NB4 (cell line): Measurements from ENCODE around the gene CDC73.

Source experiments
- DNase-seq: peaks from one replicate; pipeline ENCODE4 v3.0.0; 2010; ENCODE audit warnings: low read depth
- H3K4me3 ChIP-seq: one replicate; pipeline ENCODE4 v1.5.1; 2011; ENCODE audit warnings: mild to moderate bottlenecking, low read depth, low read length, moderate library complexity
- MYC ChIP-seq: IDR thresholded peaks from 2 replicates; pipeline ENCODE4 v1.6.1; 2011; ENCODE audit warnings: low read depth, low read length
- POLR2A ChIP-seq: IDR thresholded peaks from 2 replicates; pipeline ENCODE4 v1.6.1; 2011; ENCODE audit warnings: mild to moderate bottlenecking; ENCODE audit not compliant: insufficient read length; ENCODE audit errors: extremely low read depth
- TF ChIP-seq, protein P1 (sequence below): IDR thresholded peaks from one replicate; pipeline ENCODE4 v1.5.1; 2012; ENCODE audit warnings: low read depth, low read length
- TF ChIP-seq, protein P2 (sequence below): IDR thresholded peaks from 2 replicates; pipeline ENCODE4 v1.6.1; 2011; ENCODE audit warnings: low read depth, low read length

Gene CDC73

DNA sequence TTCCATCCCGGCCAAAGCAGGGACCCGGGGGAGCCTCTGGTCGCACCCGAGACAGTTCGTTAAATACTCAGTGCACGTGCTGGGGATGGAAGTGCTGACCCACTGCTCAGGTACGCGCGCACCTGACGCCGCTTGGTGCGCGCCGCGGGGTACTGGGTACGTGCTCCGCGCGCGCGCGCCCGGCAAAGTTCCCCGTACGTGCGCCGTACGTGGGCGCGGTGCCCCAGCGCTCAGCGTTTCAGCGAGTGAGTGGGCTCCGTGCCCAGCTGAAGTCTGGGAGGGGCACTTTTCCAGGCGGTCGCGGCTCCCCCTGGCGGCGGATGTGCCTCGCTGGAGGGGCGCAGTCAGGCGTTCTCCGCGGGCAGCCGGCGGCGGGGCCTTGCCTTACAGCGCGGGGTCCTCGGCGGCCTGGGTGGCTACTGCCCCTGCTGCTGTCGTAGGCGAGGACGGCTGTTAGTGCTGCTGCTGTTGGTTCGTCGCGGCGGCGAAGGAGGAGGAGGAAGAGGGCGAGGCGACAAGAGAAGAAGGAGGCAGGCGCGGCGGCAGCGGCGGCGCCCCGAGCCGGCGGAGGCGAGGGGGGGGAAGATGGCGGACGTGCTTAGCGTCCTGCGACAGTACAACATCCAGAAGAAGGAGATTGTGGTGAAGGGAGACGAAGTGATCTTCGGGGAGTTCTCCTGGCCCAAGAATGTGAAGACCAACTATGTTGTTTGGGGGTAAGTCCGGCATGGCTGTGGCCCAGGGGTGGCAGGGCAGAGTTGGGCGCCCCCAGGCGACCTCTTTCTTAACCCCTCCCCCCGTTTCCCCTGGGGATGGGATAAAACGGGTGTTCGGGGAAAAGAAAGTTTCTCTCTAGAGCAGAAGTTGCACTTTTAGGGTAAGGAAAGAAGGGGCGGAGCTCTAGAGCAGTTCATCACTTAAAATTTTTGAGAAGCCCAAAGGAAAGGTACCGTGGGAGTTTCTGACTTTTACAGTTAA lies at the start of gene CDC73:
CDC73 (plus strand) TSS at position 416 of the 978 bp plus-strand sequence; CDS start at position 586, 170 bp downstream.
- TF ChIP-seq MYC, result peak; percentile 72; the same call in 1 of the 2 replicates
- TF ChIP-seq, protein P1, sequence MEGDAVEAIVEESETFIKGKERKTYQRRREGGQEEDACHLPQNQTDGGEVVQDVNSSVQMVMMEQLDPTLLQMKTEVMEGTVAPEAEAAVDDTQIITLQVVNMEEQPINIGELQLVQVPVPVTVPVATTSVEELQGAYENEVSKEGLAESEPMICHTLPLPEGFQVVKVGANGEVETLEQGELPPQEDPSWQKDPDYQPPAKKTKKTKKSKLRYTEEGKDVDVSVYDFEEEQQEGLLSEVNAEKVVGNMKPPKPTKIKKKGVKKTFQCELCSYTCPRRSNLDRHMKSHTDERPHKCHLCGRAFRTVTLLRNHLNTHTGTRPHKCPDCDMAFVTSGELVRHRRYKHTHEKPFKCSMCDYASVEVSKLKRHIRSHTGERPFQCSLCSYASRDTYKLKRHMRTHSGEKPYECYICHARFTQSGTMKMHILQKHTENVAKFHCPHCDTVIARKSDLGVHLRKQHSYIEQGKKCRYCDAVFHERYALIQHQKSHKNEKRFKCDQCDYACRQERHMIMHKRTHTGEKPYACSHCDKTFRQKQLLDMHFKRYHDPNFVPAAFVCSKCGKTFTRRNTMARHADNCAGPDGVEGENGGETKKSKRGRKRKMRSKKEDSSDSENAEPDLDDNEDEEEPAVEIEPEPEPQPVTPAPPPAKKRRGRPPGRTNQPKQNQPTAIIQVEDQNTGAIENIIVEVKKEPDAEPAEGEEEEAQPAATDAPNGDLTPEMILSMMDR, result peak; percentile 73
- TF ChIP-seq, protein P2, sequence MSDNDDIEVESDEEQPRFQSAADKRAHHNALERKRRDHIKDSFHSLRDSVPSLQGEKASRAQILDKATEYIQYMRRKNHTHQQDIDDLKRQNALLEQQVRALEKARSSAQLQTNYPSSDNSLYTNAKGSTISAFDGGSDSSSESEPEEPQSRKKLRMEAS, result peak; percentile 78
- peak; percentile 81 for TF ChIP-seq POLR2A
- H3K4me3 ChIP-seq, result peak within 1 kb of the TSS; percentile 99
- peak; percentile 98 for DNase-seq

DNA sequence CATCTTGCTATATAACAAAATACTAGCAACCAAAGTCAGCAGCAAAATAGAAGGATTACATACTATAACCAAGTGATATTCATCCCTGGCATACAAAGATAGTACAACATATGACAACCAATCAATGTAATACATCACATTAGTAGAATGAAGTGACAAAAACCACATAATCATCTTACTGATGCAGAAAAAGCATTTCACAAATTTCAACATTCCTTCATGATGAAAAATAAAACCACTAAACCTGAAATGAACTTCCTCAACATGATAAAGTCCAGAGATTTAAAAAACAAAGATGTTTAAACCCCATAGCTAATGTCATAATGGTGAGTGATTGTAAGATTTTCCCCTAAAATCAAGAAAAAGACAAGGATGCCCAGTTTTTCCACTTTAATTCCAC lies 43.8 kb upstream of the CDC73 start:
- no peak for DNase-seq
- H3K4me3 ChIP-seq, result no peak overlapping the region
- TF ChIP-seq MYC (no peak), POLR2A (no peak)
- TF ChIP-seq, protein P1, result no peak
- TF ChIP-seq, protein P2, result no peak

DNA sequence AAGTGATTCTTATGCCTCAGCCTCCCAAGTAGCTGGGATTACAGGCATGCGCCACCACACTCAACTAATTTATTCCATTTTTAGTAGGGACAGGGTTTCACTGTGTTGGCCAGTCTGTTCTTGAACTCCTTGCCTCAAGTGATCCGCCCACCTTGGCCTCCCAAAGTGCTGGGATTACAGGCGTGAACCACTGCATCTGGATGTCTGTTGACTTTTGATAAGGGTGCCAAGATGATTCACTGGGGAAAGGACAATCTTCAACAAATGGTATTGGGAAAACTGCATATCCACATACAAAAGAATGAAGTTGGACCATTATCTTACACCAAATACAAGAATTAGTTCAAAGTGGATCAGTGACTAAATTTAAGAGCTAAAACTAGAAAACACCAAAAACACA lies 42.6 kb upstream of the CDC73 start:
- no peak for TF ChIP-seq MYC
- TF ChIP-seq, protein P2, result no peak
- H3K4me3 ChIP-seq, result no peak overlapping the region
- no peak for DNase-seq

DNA sequence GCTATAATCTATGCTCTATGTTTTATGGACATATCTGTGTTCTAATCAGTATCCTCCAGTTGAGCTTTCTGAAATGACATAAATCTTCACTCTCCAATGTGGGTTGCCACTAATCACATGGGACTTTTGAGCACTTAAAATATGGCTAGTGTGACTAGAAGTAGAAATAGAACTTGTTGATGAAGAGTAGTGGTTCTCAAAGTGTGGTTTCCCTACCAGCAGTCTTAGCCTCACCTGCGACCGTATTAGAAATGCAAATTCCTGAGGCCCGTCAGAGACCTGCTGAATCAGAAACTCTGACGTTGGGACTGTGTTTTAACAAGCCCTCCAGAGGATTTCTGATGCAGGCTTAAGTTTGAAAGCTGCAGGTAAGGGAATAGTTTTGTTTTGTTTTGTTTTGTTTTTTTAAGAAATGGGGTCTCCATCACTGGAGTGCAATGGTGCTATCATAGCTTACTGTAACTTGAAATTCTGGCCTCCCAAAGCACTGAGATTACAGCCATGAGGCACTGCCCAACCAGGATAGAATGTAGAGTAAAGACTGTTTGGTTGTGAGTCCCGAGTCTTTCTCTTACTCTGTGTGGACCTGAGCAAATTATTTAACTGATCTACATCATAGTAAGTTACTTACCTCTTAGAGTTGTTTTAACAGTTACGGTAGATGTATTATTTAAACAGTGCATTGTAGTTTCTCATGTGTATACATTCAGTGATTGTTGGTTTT lies 38.3 kb upstream of the CDC73 start:
- TF ChIP-seq, protein P2, result no peak
- TF ChIP-seq, protein P1, result no peak
- TF ChIP-seq POLR2A (no peak), MYC (no peak)
- H3K4me3 ChIP-seq, result no peak overlapping the region
- no peak for DNase-seq

DNA sequence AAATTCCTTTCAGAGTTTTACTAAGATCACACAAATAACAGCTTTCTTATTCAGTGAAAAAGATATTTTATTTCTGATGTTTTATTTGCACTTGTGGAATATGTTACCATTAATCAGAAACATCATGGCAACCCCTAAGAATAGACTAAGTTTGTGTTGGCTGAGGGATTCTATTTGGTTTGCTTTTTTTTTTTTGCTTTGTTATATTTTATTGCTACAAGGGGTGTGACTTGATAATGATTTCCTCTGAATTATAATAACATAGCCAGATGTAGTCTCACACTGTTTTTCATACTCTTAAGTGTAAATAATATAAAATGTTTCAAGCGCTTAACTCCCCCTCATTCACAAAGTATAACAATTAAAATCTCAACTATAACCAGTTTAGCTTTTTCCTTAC lies 36.6 kb upstream of the CDC73 start:
- DNase-seq, result no peak
- TF ChIP-seq POLR2A, result no peak
- TF ChIP-seq, protein P2, result no peak
- H3K4me3 ChIP-seq, result no peak overlapping the region

DNA sequence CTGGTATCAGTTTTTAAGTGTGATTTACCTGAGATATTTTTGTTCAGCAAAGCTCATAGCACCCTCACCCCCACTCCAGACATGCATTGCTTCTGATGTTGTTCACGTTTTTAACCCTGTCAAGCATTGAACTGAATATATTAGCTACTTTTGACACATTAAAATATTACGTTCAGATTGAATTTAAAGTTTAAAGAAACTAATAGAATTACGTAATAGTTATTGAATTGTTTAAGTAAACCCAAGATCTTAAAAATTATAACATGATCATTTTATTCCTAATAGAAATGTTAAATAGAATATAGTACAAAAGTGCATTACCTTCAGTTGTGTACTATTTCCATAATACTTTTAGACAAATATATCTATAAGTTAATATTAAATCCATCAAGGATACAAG lies 35.5 kb upstream of the CDC73 start:
- no peak overlapping the region for H3K4me3 ChIP-seq
- TF ChIP-seq POLR2A (no peak), MYC (no peak)
- TF ChIP-seq, protein P1, result no peak
- TF ChIP-seq, protein P2, result no peak
- DNase-seq, result no peak
